A204.1 (cell line): ENCODE results near the gene DNASE1L2.

Source experiments
- FAIRE-seq: peaks from 2 replicates; lab custom pipeline; 2012; peaks lifted over from hg19 to GRCh38; lab: Jason Lieb, UNC

DNASE1L2 gene

DNA sequence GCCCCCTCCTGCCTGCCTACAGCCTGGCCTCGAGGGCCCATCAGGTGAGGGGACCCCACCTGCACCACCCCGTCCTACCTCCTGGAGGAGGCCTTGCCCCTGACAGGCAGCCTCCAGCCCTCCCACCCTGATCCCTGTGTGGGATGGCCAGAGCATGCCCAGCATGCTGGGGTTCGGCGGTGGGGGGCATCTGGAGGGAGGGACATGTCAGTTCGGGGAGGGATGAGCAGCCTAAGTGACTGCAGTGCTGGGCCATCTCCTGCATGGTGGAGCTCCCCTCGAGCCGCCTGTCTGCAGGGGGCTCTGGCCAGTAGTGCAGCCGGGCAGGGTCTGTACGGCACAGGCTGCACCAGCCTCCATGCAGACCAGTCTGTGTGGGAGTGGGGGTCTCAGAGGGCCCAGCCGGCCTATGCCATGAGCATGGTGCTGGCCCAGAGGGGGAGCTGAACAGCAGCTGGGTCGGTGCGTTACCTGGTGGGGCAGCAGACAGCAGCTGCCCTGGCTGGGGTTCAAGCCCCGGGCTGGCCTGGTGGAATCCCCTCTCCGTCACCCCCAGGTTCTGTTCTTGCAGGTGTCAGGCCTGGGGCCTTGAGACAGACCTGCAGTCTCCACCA lies 35.7 kb downstream of the DNASE1L2 start:
- no peak for FAIRE-seq

- FAIRE-seq = no peak
Observed at GRCh38 chr16:2273484-2273883, 37.2 kb downstream of the DNASE1L2 start.

- no peak for FAIRE-seq
Observed at GRCh38 chr16:2273931-2274330, 37.7 kb downstream of the DNASE1L2 start.

DNA sequence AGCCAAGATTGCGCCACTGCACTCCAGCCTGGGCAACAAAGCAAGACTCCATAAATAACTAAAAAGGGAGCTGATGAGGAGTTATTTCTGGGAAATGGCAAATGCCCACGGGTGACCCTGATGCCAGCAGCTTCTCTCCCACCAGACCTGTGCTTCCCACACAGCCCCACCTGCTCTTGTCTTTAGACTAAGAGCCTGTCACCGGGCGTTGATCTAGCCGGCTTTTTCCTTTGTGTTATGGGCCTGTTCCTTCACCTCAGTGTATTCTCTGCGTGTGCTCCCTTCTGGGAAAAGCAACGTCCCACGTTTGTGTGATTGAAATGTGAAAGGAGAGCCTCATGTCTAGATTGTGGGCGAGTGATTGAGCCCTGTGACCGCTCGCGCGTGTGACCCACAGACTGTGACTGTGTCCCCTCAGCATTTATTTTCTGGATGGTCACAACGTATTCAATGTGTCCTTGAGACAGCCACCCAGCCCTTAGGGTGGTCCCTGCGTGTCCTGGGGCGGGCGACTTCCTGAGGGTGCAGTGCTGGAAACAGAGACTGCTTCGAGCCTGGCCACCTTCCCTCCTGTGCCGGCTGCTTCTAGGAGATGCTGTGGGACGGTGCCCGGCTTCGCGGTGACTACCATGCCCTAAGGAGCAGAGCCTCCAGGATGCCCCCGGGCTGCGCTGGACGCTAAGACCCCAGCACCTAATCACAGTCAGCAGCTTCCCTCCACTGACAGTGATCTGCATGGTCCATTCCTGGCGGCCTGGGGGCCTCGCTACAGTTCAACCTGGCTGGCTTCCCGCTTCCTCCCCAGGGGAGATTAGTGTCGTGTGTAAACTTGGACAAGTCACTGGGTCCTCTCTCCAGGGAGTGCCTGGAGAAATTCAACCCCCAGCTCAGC lies 39.5 kb downstream of the DNASE1L2 start:
- no peak for FAIRE-seq

- FAIRE-seq = no peak
Observed at GRCh38 chr16:2276368-2277195, 40.3 kb downstream of the DNASE1L2 start.

- FAIRE-seq = no peak
Observed at GRCh38 chr16:2277466-2278271, 41.4 kb downstream of the DNASE1L2 start.

DNA sequence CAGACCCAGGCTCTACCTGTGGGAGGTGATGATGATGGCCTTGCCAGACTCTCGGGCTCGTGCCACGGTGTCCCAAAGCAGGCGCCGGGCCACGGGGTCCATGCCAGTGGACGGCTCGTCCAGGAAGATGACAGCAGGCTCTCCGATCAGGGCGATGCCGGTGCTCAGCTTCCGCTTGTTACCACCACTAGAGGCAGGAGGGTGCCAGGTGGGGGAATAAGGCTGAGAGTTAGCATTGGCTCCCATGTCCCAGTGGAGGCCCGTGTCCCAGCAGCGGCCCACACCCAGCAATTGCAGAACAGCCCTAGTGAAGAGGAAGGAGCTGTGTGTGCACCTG lies 42.0 kb downstream of the DNASE1L2 start:
- FAIRE-seq = no peak

- FAIRE-seq = no peak
Observed at GRCh38 chr16:2278956-2279800, 42.9 kb downstream of the DNASE1L2 start.

DNA sequence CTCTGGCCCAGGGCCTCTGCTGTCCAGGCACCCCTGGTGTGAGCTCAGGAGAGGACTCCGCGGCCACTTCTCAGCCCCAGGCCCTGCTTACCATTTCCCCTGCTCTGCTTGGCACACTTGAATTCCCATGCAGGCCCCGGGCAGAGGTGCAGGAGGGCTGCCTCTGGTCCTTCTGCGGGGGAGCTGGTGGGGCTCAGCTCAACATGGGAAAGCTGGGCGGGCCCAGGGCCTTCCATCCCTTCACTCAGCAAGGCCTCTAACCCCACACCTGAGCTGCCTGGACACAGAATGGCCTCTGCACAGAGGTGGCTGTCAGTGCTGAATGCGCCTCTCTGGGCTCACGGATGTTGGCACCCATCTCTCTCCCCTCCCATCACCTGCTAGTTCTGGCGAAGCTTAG lies 44.2 kb downstream of the DNASE1L2 start:
- no peak for FAIRE-seq

GRCh38 chr16:2280981-2281542 lies 44.8 kb downstream of the DNASE1L2 start:
- FAIRE-seq = no peak

GRCh38 chr16:2282262-2282661 lies 46.0 kb downstream of the DNASE1L2 start:
- FAIRE-seq = no peak

DNA sequence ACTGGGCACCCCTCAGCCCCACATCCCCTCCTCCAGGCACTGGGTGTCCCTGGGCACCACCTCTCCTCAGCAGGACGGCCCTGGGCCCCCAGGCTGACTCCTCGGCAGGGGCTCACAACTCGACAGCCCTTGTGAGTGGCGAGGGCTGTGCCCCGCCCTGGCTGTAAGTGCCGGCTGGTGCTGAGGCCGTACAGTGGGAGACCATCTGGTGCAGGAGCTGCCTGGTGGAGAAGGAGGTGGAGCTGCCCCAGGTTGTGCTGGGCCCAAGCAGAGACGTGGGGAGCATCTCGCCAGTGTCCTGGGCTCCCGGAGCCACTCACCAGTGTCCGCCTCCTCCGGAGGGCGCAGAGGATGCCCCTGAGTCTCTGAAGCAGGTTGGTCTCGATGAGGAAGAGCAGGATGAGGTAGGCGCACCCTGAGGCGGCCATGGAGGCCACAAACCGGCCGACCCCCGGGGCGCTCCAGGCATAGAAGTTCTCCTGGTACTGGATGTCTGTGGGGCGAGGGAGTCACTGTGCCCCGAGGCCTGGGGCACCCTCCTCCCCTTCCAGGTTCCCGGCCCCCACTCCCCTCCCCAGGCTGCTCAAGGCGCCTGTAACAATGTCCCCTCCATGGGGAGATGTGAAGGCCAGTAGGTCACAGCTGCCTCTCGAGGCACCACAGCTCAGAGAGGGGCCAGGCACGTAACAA lies 46.8 kb downstream of the DNASE1L2 start:
- no peak for FAIRE-seq

GRCh38 chr16:2284001-2284770 lies 47.9 kb downstream of the DNASE1L2 start:
- no peak for FAIRE-seq

DNA sequence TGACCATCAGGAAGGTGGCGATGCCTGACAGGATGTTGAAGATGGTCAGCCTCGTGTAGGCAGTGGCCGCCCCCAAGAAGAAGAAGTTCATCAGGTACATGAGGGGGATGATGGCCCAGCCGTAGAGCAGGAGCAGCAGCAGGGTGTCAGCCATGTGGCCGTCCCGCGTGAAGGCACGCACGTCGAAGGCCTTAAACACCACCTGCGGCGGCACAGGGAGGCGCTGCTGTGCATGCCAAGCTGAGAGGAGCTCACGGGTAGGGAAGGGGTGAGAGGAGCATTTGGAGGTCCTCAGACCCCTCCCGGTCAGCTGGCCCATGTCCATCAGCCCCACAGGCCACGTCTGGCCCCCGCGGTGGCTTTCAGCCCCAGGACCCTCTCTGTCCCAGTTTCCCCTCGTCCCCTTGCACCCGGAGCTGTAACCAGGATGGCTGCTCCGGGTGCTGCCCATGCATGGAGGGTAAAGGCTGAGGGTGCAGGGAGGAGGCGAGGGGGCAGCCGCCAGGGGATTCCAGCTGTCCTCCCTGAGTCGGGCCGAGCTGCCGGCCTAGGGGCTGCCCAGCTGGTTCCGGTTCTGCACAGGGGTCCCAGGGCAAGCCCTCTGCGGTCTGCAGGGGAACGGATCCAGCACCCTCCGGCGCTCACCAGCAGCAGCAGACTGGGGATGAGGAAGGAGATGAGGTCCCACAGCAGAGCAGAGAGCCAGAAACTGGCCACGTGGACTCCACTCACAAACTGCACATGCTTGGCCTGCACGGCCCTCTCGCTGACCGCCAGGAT lies 48.7 kb downstream of the DNASE1L2 start:
- FAIRE-seq = no peak

- no peak for FAIRE-seq
Observed at GRCh38 chr16:2285731-2286191, 49.5 kb downstream of the DNASE1L2 start.

- no peak for FAIRE-seq
Observed at GRCh38 chr16:2286550-2286949, 50.3 kb downstream of the DNASE1L2 start.

GRCh38 chr16:2287916-2288547 lies 51.8 kb downstream of the DNASE1L2 start:
- no peak for FAIRE-seq
